ENCODE data around the gene ADAR.

ADAR gene

DNA sequence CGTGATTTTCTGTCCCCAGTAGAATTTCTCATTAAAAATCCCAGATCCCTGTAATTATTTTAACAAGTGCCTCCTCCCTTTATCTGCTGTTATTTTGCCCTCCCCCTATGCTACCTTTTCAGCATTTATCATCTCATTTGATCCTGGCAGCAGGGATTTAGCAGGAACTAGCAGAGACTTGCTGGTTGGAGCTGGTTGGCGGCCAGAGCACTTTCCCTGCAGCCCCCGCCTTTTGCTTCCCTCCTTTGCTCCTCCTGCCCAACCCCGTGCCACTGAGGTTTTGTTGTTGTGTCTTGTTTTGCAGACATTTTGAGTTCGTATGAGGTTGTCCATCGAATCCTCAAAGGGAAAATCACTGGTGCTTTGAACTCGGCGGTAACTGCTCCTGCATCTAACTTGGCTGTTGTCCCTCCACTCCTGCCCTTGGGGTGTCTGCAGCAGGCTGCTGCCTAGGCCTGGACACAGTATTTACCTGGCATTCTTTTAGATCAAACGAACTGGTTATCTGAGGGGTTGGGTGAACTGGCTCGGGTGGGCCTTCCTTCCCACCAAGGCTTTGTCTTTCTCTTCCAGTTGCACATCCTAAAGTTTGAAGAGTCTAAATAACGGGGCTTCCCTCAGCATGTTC, 60.8 kb downstream of the ADAR start:
- TF ChIP-seq, protein P1, sequence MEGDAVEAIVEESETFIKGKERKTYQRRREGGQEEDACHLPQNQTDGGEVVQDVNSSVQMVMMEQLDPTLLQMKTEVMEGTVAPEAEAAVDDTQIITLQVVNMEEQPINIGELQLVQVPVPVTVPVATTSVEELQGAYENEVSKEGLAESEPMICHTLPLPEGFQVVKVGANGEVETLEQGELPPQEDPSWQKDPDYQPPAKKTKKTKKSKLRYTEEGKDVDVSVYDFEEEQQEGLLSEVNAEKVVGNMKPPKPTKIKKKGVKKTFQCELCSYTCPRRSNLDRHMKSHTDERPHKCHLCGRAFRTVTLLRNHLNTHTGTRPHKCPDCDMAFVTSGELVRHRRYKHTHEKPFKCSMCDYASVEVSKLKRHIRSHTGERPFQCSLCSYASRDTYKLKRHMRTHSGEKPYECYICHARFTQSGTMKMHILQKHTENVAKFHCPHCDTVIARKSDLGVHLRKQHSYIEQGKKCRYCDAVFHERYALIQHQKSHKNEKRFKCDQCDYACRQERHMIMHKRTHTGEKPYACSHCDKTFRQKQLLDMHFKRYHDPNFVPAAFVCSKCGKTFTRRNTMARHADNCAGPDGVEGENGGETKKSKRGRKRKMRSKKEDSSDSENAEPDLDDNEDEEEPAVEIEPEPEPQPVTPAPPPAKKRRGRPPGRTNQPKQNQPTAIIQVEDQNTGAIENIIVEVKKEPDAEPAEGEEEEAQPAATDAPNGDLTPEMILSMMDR (IDR thresholded peaks at IDR 0.05; ENCODE audit: low read depth, low read length): no peak
- no peak overlapping the region for H3K4me3 ChIP-seq (ENCODE audit: low read depth, low read length)

DNA sequence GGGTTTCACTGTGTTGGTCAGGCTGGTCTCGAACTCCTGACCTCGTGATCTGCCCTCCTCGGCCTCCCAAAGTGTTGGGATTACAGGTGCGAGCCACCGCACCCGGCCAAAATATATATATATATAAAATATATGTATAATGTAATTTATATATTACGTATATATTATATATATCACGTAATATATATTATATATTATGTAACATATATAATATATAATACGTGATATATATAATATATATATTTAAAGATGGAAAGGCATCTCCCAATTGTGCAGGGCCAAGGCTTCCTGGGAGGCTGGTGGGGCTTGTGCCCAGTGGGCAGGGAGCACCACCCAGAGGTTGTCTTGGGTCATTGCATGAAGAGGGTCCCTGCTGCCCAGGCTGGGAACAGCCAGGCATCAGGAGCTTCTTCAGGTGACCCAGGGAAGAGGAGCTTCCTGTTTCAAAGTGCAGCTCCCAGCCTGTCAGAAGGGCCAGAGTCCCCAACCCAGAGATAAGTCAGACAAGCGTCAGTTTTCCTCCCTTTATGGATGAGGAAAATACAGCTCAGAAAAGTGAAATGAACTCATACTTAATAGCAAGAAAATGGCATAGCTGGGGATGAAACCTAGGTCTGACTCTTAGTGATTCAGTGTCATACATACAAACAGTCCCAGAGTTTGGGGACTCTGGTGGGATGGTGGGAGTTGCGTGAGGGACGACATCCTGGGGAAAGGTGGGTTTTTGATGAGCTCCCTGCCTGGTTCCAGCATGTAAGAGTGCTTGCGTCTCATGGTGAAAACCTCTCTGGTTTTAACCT, 61.5 kb downstream of the ADAR start:
- no peak overlapping the region for H3K4me3 ChIP-seq (ENCODE audit: low read depth, low read length)
- TF ChIP-seq, protein P1 (IDR thresholded peaks at IDR 0.05; ENCODE audit: low read depth, low read length): peak; percentile 86

DNA sequence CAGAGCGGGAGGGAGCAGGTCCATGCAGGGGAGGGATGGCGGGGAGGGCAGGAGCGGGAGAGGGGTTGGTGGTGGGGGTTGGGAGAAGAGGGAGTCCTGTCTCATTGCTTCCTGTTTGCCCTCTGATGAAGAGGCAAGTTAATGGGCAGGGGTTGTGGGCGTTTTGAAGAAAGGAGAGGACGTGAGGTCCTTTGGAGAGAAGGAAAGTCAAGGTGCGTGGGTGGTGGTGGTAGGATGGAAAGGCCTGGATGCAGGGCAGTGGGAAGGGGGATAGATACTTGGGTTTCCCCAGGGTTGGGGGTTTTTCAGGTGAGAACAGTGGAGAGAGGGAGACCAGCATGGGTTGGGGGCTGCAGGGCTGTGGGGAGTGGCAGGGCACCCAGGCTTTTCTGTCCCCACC, 66.8 kb downstream of the ADAR start:
- TF ChIP-seq, protein P1 (IDR thresholded peaks at IDR 0.05; ENCODE audit: low read depth, low read length): no peak
- no peak overlapping the region for H3K4me3 ChIP-seq (ENCODE audit: low read depth, low read length)

DNA sequence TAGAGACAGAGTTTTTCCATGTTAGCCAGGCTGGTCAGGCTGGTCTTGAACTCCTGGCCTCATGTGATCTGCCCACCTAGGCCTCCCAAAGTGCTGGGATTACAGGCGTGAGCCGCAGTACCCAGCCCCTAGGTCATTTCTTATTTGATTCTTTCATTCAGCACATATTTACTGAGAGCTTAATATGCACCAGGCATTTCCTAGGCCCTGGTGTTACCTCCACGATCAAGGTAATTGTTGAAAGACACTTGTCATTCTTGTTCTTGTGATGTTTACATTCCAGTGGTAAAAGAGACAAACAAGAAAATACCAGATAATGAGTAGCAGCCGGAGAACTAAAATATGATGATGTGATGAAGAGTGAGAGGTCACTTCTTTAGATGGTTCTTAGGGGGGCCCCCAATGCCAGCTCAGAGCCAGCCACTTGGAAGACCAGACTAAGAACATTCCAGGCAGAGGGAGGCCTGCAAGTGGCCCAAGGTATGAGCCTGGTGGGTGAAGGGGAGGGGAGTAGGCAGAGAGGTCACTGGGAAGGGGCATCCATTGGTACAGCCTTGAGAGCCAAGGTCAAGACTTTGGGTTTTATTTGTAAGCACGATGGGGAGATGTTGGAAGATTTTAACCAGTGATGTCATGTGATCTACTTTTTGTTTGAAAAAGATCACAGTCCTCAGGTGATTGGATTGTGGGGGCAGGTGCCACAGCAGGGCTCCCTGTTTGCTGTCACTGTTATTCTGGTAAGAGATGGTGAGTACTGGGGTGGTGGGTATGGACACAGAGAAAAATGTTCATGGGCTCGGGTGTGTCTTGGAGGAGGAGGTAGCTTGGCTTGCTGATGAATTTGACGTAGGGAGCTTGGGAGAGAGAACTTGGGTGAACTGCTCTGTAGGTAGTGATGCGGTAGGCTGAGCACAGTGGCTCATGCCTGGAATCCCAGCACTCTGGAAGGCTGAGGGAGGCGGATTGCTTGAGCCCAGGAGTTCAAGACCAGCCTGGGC, 68.2 kb downstream of the ADAR start:
- no peak overlapping the region for H3K4me3 ChIP-seq (ENCODE audit: low read depth, low read length)
- TF ChIP-seq, protein P1 (IDR thresholded peaks at IDR 0.05; ENCODE audit: low read depth, low read length): no peak

DNA sequence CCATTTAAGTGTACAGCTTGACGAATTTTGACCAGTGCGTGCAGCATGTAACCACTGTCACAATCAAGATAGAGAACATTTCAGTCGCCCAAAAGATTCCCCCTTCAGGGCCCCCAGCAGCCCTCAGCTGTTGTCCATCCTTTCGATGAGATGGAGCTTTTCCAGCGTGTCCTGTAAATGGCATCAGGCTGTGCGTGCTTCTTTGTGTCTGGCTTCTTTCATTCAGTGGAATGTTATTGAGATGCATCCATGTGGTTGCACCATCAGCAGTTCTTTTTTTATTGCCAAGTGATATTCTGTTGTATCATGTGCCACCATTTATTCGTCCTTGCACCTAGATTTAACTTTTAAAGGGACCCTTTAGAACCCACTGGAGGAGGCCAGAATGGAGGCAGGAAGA, 71.4 kb downstream of the ADAR start:
- TF ChIP-seq, protein P1 (IDR thresholded peaks at IDR 0.05; ENCODE audit: low read depth, low read length): no peak

DNA sequence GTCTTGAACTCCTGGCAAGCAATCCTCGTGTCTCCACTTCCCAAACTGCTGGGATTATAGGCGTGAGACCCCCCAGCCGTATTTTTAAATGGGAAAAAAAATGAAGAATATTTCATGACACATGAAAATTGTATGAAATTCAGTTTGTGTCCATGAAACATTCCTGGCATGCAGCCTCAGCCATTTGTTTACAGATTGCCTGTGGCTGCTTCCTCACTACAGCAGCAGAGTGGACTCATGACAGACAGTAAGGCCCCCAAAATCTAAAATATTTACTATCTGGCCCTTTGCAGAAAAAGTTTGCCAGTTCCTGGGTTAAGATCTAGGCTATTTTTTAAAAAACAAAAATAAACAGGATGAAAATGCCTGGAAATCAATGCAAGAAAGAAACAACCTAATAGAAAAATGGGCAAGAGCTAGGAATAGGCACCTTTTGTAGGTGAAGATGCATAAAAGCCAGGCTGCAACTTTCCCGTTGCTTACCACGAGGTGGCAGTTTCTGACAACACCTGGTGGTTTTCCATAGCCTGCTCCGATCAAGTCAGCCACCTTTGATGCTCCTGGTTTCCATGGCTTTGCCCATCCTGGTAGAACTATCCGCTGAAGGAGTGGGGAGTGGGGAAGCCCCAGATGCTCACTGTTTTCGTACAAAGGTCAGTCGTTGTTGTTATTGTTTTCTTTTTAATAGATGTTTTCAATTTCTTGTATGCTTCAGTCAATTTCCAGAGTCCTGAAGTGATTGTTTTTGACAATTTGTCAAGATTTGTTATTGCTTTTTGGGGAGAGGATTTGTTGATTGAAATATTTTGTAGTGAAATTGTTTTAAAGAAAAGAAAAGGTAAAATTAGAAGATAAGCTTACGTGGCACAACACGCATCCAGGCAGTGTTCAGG, 73.8 kb downstream of the ADAR start:
- H3K4me3 ChIP-seq (ENCODE audit: low read depth, low read length): no peak overlapping the region
- TF ChIP-seq, protein P1 (IDR thresholded peaks at IDR 0.05; ENCODE audit: low read depth, low read length): no peak

More for the DNA sequence above, 71.4 kb downstream of the ADAR start:
- H3K4me3 ChIP-seq (ENCODE audit: low read depth, low read length): no peak overlapping the region
